GM10266 (cell line): Measurements from ENCODE around the gene AHSA1.

ENCODE experiments used
- DNase-seq: peaks from one replicate; pipeline ENCODE4 v3.0.0; 2012; ENCODE audit errors: extremely low spot score
- TF ChIP-seq, protein P1 (sequence below): IDR thresholded peaks from 2 replicates; pipeline ENCODE4 v1.5.1; 2012; ENCODE audit warnings: mild to moderate bottlenecking, low read depth; ENCODE audit not compliant: control insufficient read depth, insufficient read depth; ENCODE audit errors: missing control alignments

AHSA1 gene

DNA sequence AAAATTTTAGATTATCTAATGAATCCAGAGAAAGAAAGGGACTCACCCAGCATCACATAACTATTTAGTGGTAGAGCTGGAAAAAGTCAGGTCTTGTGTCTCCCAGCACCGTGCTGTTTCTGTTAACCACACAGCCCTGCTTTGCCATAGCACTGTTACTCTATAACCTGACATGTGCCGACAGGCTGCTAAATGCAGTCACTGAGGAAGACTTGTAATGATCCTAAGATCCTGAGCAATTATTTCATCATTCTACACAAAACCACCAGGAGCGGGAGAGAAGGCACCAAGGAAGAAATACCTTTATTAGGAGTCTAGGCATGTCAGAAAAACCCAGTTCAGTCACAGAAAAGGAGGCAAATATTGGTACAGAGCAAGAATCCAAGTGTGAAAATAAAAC is 31.5 kb upstream of the AHSA1 start:
- TF ChIP-seq, protein P1, sequence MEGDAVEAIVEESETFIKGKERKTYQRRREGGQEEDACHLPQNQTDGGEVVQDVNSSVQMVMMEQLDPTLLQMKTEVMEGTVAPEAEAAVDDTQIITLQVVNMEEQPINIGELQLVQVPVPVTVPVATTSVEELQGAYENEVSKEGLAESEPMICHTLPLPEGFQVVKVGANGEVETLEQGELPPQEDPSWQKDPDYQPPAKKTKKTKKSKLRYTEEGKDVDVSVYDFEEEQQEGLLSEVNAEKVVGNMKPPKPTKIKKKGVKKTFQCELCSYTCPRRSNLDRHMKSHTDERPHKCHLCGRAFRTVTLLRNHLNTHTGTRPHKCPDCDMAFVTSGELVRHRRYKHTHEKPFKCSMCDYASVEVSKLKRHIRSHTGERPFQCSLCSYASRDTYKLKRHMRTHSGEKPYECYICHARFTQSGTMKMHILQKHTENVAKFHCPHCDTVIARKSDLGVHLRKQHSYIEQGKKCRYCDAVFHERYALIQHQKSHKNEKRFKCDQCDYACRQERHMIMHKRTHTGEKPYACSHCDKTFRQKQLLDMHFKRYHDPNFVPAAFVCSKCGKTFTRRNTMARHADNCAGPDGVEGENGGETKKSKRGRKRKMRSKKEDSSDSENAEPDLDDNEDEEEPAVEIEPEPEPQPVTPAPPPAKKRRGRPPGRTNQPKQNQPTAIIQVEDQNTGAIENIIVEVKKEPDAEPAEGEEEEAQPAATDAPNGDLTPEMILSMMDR: no peak
- DNase-seq: no peak

DNA sequence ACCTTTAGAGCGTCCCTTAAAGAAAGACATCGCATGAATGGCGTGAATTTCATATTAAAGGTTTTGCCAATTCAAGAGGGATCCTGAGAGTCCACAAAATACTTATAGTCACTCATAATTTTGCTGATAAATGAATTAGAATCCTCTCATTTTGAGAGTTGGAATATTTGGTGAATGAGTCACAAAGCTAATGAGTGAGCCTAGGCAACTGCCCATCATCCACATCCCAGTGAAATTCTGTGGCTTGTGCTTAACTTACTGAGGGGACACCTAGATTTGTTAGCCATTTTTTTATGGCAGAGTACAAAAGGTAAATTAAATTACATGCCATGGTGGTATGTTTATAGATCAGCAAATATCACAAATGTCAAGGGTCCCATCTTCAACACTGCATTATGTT is 21.9 kb upstream of the AHSA1 start:
- no peak for DNase-seq

DNA sequence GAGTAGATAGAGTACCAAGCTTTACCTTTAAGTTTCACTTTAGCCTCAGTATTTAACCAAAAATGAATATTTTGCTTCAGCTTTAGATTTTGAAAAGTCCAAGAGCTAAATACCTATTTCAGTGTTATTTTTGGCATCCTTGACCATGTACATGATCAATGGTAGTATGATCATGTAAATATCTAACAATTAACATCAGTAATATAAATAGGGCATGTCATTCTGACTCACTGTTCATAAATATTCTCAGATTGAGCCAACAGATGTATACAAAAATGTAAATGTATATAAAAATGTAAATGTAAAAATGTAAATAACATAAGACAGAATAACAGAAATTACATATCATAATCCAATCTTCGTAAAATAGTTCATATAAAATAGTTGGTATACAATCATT is 19.3 kb upstream of the AHSA1 start:
- TF ChIP-seq, protein P1: no peak
- DNase-seq: no peak

More for the DNA sequence above, 21.9 kb upstream of the AHSA1 start:
- TF ChIP-seq, protein P1: no peak

DNA sequence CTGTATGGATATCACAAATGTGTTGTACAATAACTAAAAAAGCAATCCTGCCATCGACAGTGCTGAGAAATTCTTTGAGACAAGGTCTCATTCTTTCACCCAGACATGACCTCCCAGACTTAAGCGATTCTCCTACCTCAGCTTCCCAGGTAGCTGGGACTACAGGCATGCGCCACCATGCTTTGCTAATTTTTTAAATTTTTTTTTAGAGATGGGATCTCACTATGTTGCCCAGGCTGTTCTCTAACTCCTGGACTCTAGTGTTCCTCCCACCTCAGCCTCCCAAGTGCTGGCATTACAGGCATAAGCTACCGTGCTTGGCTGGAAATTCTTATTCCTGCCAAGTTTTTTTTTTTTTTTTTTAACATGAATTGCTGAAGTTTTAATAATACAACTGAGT is 18.0 kb upstream of the AHSA1 start:
- DNase-seq: no peak

DNA sequence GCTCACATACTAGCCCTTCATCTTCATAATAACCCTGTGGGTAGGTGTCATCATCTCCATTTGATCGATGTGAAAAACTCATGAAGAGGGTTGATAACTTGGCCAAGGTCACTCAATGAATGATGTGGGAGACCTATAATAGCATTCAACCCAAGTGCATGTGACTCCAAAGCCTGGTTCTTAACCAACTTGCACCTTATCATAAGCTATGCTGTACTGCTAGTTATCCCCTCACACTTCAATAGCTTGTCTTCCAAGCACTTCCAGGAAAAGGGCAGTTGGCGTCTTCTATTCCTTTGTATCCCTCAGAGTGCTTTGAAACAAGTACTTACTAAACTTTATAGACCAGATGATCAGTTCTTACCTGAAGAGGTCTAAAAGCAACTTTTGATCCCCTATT is 15.7 kb upstream of the AHSA1 start:
- TF ChIP-seq, protein P1: no peak
- no peak for DNase-seq

More for the DNA sequence above, 18.0 kb upstream of the AHSA1 start:
- TF ChIP-seq, protein P1: no peak

DNA sequence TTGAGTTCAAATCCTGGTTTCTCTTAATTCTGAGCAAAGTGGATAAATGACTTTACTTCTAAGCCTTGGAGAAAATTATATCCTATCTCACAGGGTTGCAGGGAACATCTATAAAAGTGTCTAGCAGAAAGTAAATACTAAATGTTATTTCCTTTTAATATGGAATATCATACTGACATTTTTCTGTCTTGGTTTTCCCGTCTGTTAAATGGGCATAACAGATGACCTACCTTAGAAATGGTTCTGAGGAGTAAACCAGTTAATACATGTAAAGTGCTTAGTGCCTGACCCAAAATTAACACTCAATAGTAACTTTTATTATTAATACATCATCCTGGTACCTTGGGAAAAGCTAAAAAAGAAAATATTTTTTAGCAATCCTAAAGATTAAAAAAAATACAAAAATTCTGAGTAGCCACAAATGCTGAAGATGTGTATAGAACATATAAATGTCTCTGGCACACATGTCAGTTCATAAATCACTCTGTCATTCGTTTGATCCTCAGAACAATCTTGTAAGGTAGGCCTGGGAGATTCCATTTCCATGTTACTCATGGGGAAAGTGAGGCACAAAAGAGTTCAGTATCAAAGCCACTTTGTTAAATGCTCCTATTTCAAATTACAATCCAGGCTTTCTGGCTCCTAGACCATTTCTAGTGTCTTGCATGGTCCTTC is 1.8 kb upstream of the AHSA1 start:
- TF ChIP-seq, protein P1: no peak
- no peak for DNase-seq

DNA sequence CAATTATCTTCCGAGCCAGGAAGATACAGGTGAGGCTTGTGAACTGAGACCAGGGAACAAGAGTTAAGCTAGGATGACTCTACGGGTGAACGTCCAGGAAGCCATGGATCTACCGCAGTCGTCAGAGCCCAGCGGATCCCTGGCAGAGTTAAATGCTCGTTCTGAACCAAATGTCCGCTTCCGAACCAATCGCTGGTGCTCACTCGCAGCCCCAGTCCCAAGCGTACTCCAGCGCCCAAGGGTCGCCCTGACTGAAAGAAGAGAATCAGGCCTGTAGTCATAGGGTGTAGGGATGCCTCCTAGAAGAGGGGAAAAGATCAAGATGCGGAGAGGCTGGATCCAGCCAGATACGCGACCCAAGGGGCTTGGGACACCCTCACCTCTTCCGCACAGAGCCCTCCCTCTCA is 775 bp upstream of the AHSA1 start:
- TF ChIP-seq, protein P1: no peak
- no peak for DNase-seq
